ENCODE data around the gene FAP.

FAP gene, protein sequence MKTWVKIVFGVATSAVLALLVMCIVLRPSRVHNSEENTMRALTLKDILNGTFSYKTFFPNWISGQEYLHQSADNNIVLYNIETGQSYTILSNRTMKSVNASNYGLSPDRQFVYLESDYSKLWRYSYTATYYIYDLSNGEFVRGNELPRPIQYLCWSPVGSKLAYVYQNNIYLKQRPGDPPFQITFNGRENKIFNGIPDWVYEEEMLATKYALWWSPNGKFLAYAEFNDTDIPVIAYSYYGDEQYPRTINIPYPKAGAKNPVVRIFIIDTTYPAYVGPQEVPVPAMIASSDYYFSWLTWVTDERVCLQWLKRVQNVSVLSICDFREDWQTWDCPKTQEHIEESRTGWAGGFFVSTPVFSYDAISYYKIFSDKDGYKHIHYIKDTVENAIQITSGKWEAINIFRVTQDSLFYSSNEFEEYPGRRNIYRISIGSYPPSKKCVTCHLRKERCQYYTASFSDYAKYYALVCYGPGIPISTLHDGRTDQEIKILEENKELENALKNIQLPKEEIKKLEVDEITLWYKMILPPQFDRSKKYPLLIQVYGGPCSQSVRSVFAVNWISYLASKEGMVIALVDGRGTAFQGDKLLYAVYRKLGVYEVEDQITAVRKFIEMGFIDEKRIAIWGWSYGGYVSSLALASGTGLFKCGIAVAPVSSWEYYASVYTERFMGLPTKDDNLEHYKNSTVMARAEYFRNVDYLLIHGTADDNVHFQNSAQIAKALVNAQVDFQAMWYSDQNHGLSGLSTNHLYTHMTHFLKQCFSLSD

GRCh38 chr2:162243294-162243693, at the start of gene FAP:
TSS of gene FAP (minus strand) at chr2:162243445. CDS start at chr2:162243327, 118 bp downstream.
- Mint-ChIP-seq H3K27ac (no peak within 1 kb of the TSS), H3K36me3 (ENCODE audit: low read depth) (no peaks in the 10 kb centered on the region), H3K4me3 (no peak within 1 kb of the TSS), H3K9me3 (no peaks in the 10 kb centered on the region), H3K4me1 (ENCODE audit: low read depth) (no peaks in the 10 kb centered on the region), H3K27me3 (peaks cover 21% of the 10 kb centered on the region)
- DNase-seq: no peak

- Mint-ChIP-seq H3K27ac (no peak overlapping the region), H3K4me3 (no peak overlapping the region), H3K9me3 (no peaks in the 10 kb centered on the region), H3K4me1 (ENCODE audit: low read depth) (peaks cover 2% of the 10 kb centered on the region), H3K36me3 (ENCODE audit: low read depth) (peaks cover 36% of the 10 kb centered on the region), H3K27me3 (no peaks in the 10 kb centered on the region)
- no peak for DNase-seq
Observed at GRCh38 chr2:162291748-162292147, 48.5 kb upstream of the FAP start.

- Mint-ChIP-seq H3K4me3 (no peak overlapping the region), H3K4me1 (ENCODE audit: low read depth) (no peaks in the 10 kb centered on the region), H3K9me3 (no peaks in the 10 kb centered on the region), H3K36me3 (ENCODE audit: low read depth) (peaks cover 86% of the 10 kb centered on the region), H3K27me3 (no peaks in the 10 kb centered on the region), H3K27ac (no peak overlapping the region)
- no peak for DNase-seq
Observed at GRCh38 chr2:162282765-162283425, 39.6 kb upstream of the FAP start.

DNA sequence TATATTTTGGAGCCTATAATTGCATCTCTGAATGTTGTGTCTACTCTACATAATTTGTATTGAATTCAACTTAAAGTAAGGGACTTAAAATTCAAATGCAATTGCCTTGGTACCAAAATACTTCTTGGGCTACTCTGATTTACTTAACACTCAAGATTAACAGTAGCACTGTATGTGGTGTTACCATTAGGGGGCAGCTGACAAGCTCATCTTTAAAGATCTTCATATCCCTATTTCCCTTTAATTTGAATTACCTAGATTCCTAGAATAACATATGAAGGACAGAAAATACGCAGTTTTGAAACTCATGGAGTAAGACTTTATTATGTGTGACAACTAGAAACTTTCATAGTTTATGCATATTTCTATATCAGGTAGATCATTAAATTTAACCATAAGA, 37.4 kb upstream of the FAP start:
- no peak overlapping the region for H3K4me3 Mint-ChIP-seq
- H3K27me3 Mint-ChIP-seq: no peaks in the 10 kb centered on the region
- no peak overlapping the region for H3K27ac Mint-ChIP-seq
- peaks cover 89% of the 10 kb centered on the region for H3K36me3 Mint-ChIP-seq (ENCODE audit: low read depth)
- H3K9me3 Mint-ChIP-seq: no peaks in the 10 kb centered on the region
- DNase-seq: no peak
- H3K4me1 Mint-ChIP-seq (ENCODE audit: low read depth): peaks cover 3% of the 10 kb centered on the region

GRCh38 chr2:162277381-162277780, 34.1 kb upstream of the FAP start:
- Mint-ChIP-seq H3K27me3 (no peaks in the 10 kb centered on the region), H3K36me3 (ENCODE audit: low read depth) (peaks cover 84% of the 10 kb centered on the region), H3K9me3 (no peaks in the 10 kb centered on the region), H3K4me1 (ENCODE audit: low read depth) (peaks cover 3% of the 10 kb centered on the region), H3K4me3 (no peak overlapping the region), H3K27ac (no peak overlapping the region)
- no peak for DNase-seq

- H3K9me3 Mint-ChIP-seq: no peaks in the 10 kb centered on the region
- H3K36me3 Mint-ChIP-seq (ENCODE audit: low read depth): peaks cover 75% of the 10 kb centered on the region
- no peaks in the 10 kb centered on the region for H3K27me3 Mint-ChIP-seq
- H3K4me1 Mint-ChIP-seq (ENCODE audit: low read depth): no peaks in the 10 kb centered on the region
- DNase-seq: no peak
- H3K4me3 Mint-ChIP-seq: no peak overlapping the region
- no peak overlapping the region for H3K27ac Mint-ChIP-seq
Observed at GRCh38 chr2:162267996-162268395, 24.8 kb upstream of the FAP start.

GRCh38 chr2:162267496-162267895, 24.3 kb upstream of the FAP start:
- Mint-ChIP-seq H3K4me1 (ENCODE audit: low read depth) (no peaks in the 10 kb centered on the region), H3K27me3 (no peaks in the 10 kb centered on the region), H3K9me3 (no peaks in the 10 kb centered on the region), H3K36me3 (ENCODE audit: low read depth) (peaks cover 71% of the 10 kb centered on the region), H3K4me3 (no peak overlapping the region), H3K27ac (no peak overlapping the region)
- DNase-seq: no peak

- Mint-ChIP-seq H3K27me3 (no peaks in the 10 kb centered on the region), H3K4me1 (ENCODE audit: low read depth) (peaks cover 7% of the 10 kb centered on the region), H3K27ac (no peak overlapping the region), H3K4me3 (no peak overlapping the region), H3K36me3 (ENCODE audit: low read depth) (peaks cover 60% of the 10 kb centered on the region), H3K9me3 (no peaks in the 10 kb centered on the region)
- DNase-seq: no peak
Observed at GRCh38 chr2:162266460-162266760, 23.2 kb upstream of the FAP start.

GRCh38 chr2:162265666-162266459, 22.6 kb upstream of the FAP start:
- no peaks in the 10 kb centered on the region for H3K9me3 Mint-ChIP-seq
- H3K36me3 Mint-ChIP-seq (ENCODE audit: low read depth): peaks cover 55% of the 10 kb centered on the region
- no peak overlapping the region for H3K27ac Mint-ChIP-seq
- no peak overlapping the region for H3K4me3 Mint-ChIP-seq
- H3K4me1 Mint-ChIP-seq (ENCODE audit: low read depth): peaks cover 12% of the 10 kb centered on the region
- DNase-seq: no peak
- H3K27me3 Mint-ChIP-seq: no peaks in the 10 kb centered on the region

DNA sequence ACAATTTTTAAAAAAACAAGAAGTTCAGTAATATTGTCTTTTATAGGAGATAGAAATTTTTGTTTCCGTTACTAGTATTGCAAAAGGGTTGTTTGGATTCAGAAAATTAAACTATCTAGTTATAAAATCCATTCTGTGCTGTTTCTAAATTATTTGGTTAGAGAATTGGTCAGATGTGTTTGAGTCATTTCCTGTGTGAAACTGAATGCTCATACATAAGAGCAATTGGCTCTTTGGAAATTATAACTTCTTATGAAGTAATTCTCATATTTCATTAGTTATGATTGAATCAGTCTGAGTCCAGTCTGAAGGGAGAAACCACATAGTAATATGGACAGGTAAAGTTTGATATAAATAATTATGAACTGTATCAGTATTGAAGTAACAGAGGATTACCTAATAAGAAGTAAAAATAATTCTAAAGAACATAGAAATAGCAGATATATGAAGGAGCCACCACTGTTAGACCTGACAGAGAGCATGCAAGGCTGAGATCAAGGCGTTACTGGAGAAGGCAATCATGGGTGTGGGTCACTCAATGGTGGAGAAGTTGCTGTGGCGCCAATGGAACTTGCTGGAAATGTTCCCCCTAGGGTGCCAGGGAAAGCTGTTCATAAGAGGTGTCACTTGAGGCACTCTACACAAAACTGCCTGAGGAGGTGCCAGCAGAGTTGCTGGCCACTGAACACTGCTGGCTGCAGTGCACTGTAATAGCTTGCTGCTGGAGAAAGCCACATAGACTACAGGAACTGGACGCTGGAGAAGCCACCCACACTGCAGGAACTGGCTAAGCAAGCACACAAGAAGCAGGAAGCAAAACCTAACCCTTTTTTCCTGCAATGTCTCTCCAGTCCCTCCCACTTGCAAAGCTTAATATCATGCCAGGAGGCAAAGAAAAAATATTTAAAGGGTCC, 18.0 kb upstream of the FAP start:
- DNase-seq: no peak
- H3K36me3 Mint-ChIP-seq (ENCODE audit: low read depth): peaks cover 12% of the 10 kb centered on the region
- no peaks in the 10 kb centered on the region for H3K9me3 Mint-ChIP-seq

DNA sequence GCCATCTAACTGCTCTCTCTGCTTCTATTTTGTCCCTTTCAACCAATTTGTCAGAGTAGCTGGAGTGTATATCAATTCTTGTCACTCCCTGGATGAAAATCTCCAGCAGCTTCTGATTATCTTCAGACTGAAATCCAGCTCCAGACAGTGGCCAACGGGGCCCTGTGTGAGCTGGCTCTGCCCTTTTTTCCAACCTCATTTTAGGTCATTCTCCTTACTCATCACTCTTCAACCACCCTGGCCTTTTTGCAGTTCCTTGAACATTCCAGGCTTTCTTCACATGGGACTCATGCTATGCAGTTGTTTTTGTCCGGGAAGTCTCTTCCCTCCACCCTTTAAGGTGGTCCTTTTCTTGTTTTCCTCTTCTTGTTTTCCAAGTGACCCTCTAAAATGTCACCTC, 15.4 kb upstream of the FAP start:
- Mint-ChIP-seq H3K9me3 (no peaks in the 10 kb centered on the region), H3K4me3 (no peak overlapping the region), H3K27ac (no peak overlapping the region), H3K4me1 (ENCODE audit: low read depth) (peaks cover 12% of the 10 kb centered on the region), H3K27me3 (peaks cover 4% of the 10 kb centered on the region), H3K36me3 (ENCODE audit: low read depth) (no peaks in the 10 kb centered on the region)
- DNase-seq: no peak

More for the DNA sequence above, 18.0 kb upstream of the FAP start:
- Mint-ChIP-seq H3K27ac (peak overlapping the region; percentile 22), H3K4me3 (no peak overlapping the region), H3K27me3 (peaks cover 4% of the 10 kb centered on the region), H3K4me1 (ENCODE audit: low read depth) (peaks cover 12% of the 10 kb centered on the region)

- no peak overlapping the region for H3K27ac Mint-ChIP-seq
- peaks cover 4% of the 10 kb centered on the region for H3K27me3 Mint-ChIP-seq
- H3K4me1 Mint-ChIP-seq (ENCODE audit: low read depth): peaks cover 12% of the 10 kb centered on the region
- H3K36me3 Mint-ChIP-seq (ENCODE audit: low read depth): no peaks in the 10 kb centered on the region
- DNase-seq: no peak
- no peak overlapping the region for H3K4me3 Mint-ChIP-seq
- no peaks in the 10 kb centered on the region for H3K9me3 Mint-ChIP-seq
Observed at GRCh38 chr2:162258169-162258568, 14.9 kb upstream of the FAP start.

- Mint-ChIP-seq H3K9me3 (no peaks in the 10 kb centered on the region), H3K4me1 (ENCODE audit: low read depth) (peaks cover 12% of the 10 kb centered on the region), H3K27ac (no peak overlapping the region), H3K4me3 (no peak overlapping the region), H3K36me3 (ENCODE audit: low read depth) (no peaks in the 10 kb centered on the region), H3K27me3 (peaks cover 4% of the 10 kb centered on the region)
- DNase-seq: no peak
Observed at GRCh38 chr2:162257425-162257824, 14.2 kb upstream of the FAP start.
